ENCODE measurements around the gene NRF1. TPM values are rescaled to one million over a fixed set of nuclear protein-coding genes. Genes with fewer than 3 reads are reported as not detected.

Gene NRF1
- total and polyA plus RNA-seq, 10 donors = 6.7 to 27.9 (median 20.9) TPM

- no peaks in the 10 kb centered on the region for H3K36me3 ChIP-seq
- H3K4me1 ChIP-seq = peaks cover 17 to 42% (median 22%) of the 10 kb centered on the region in 6 donors
- no peak for TF ChIP-seq POLR2A (IDR thresholded peaks at IDR 0.05)
- TF ChIP-seq POLR2AphosphoS5 (IDR thresholded peaks at IDR 0.05) = no peak
- TF ChIP-seq CTCF (IDR thresholded peaks at IDR 0.05 in 8 of 11, conservative IDR thresholded peaks at IDR 0.05 in 3 of 11) = no peak
- H3K27me3 ChIP-seq (replicated peaks in 1 of 7) = peaks cover 14 to 66% (median 47%) of the 10 kb centered on the region in 7 donors
- H3K27ac ChIP-seq = no peak overlapping the region
- no peak for DNase-seq
- no peak overlapping the region for H3K4me3 ChIP-seq
- no peaks in the 10 kb centered on the region for H3K9me3 ChIP-seq
- intact Hi-C loops (cut with DNase I; ENCODE audit: low total_unique reads) = no loop called here
- WGBS, 5 donors = 88 to 95% (median 91%) methylated on average over 12 to 18 of the region's 18 CpGs
Measured at GRCh38 chr7:129774871-129775694, 163.6 kb downstream of the NRF1 start.

GRCh38 chr7:129775695-129776361 lies 164.3 kb downstream of the NRF1 start:
- TF ChIP-seq POLR2A (IDR thresholded peaks at IDR 0.05) (no peak), POLR2AphosphoS5 (IDR thresholded peaks at IDR 0.05) (no peak), CTCF (IDR thresholded peaks at IDR 0.05 in 8 of 11, conservative IDR thresholded peaks at IDR 0.05 in 3 of 11) (no peak)
- no peak overlapping the region for H3K27ac ChIP-seq
- 68 to 79% (median 75%) methylated on average over 11 to 12 of the region's 12 CpGs for WGBS, 5 donors
- no peak for DNase-seq
- H3K36me3 ChIP-seq = no peaks in the 10 kb centered on the region
- H3K27me3 ChIP-seq (replicated peaks in 1 of 7) = peaks cover 15 to 74% (median 55%) of the 10 kb centered on the region in 7 donors
- no peaks in the 10 kb centered on the region for H3K9me3 ChIP-seq
- peaks cover 24 to 48% (median 30%) of the 10 kb centered on the region in 6 donors for H3K4me1 ChIP-seq
- intact Hi-C loops (cut with DNase I; ENCODE audit: low total_unique reads) = no loop called here
- H3K4me3 ChIP-seq = no peak overlapping the region

- Histone ChIP-seq H3K27ac (no peak overlapping the region), H3K9me3 (no peaks in the 10 kb centered on the region), H3K27me3 (replicated peaks in 1 of 7) (peaks cover 16 to 78% (median 60%) of the 10 kb centered on the region in 7 donors), H3K36me3 (no peaks in the 10 kb centered on the region), H3K4me1 (peaks cover 29 to 48% (median 32%) of the 10 kb centered on the region in 6 donors), H3K4me3 (no peak overlapping the region)
- intact Hi-C loops (cut with DNase I; ENCODE audit: low total_unique reads) = no loop called here
- no peak for DNase-seq
- TF ChIP-seq POLR2A (IDR thresholded peaks at IDR 0.05) (no peak), CTCF (IDR thresholded peaks at IDR 0.05 in 8 of 11, conservative IDR thresholded peaks at IDR 0.05 in 3 of 11) (no peak), POLR2AphosphoS5 (IDR thresholded peaks at IDR 0.05) (no peak)
- 57 to 83% (median 72%) methylated on average over 1 of the region's 1 CpG; no CpG with 5 or more reads in 1 of the 5 donors for WGBS, 5 donors
Measured at GRCh38 chr7:129776362-129776722, 164.8 kb downstream of the NRF1 start.
